DND-41 (cell line): Measurements from ENCODE around the gene NEB.

ENCODE experiments used
- EZH2 ChIP-seq: IDR thresholded peaks from 3 replicates; pipeline ENCODE4 v1.6.1; 2012; ENCODE audit warnings: borderline replicate concordance, low read depth, mild to moderate bottlenecking, moderate library complexity, low read length, inconsistent platforms; ENCODE audit not compliant: severe bottlenecking
- TF ChIP-seq, protein P1 (sequence below): IDR thresholded peaks from 2 replicates; pipeline ENCODE4 v1.5.1; 2012; ENCODE audit warnings: borderline replicate concordance, low read length, moderate library complexity, mild to moderate bottlenecking; ENCODE audit not compliant: poor library complexity, severe bottlenecking; ENCODE audit errors: extremely low read depth

DNA sequence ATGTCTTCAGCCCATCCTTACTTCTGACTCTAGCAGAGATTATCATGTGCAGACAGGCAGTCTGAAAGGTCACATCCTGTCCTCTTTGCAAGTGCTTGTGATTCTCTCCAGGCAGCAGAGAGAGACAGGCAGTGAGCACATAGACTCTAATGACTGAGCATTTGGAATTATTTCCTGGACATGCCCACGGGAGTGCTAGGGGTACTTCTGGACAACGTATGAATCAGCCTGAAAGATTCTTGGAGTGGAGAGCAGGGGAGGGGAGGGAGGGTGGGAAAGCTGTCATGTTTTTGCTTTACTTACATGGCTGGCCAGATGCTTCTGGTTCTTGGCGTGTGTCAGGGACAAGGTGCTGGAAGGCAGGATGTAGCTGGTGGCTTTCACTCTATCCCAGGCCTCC is 174.0 kb downstream of the NEB start:
- TF ChIP-seq, protein P1, sequence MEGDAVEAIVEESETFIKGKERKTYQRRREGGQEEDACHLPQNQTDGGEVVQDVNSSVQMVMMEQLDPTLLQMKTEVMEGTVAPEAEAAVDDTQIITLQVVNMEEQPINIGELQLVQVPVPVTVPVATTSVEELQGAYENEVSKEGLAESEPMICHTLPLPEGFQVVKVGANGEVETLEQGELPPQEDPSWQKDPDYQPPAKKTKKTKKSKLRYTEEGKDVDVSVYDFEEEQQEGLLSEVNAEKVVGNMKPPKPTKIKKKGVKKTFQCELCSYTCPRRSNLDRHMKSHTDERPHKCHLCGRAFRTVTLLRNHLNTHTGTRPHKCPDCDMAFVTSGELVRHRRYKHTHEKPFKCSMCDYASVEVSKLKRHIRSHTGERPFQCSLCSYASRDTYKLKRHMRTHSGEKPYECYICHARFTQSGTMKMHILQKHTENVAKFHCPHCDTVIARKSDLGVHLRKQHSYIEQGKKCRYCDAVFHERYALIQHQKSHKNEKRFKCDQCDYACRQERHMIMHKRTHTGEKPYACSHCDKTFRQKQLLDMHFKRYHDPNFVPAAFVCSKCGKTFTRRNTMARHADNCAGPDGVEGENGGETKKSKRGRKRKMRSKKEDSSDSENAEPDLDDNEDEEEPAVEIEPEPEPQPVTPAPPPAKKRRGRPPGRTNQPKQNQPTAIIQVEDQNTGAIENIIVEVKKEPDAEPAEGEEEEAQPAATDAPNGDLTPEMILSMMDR: no peak
- no peak for TF ChIP-seq EZH2
